HG02571 (cell line): ENCODE results near the gene MXD3.
A peak's percentile ranks its signal among the peaks of the same experiment; 100 is the strongest.
"Not testable (repeated sequence)": the region's sequence is repeated elsewhere in the genome, so short reads cannot be mapped to it uniquely, and the experiment has no call there.

Source experiments
- ATAC-seq: cut with Tn5 transposase; IDR thresholded peaks from one replicate; pipeline ENCODE4 v1.9.1; 2021; ENCODE audit warnings: mild to moderate bottlenecking, moderate library complexity; ENCODE audit not compliant: unreplicated experiment

MXD3 gene

DNA sequence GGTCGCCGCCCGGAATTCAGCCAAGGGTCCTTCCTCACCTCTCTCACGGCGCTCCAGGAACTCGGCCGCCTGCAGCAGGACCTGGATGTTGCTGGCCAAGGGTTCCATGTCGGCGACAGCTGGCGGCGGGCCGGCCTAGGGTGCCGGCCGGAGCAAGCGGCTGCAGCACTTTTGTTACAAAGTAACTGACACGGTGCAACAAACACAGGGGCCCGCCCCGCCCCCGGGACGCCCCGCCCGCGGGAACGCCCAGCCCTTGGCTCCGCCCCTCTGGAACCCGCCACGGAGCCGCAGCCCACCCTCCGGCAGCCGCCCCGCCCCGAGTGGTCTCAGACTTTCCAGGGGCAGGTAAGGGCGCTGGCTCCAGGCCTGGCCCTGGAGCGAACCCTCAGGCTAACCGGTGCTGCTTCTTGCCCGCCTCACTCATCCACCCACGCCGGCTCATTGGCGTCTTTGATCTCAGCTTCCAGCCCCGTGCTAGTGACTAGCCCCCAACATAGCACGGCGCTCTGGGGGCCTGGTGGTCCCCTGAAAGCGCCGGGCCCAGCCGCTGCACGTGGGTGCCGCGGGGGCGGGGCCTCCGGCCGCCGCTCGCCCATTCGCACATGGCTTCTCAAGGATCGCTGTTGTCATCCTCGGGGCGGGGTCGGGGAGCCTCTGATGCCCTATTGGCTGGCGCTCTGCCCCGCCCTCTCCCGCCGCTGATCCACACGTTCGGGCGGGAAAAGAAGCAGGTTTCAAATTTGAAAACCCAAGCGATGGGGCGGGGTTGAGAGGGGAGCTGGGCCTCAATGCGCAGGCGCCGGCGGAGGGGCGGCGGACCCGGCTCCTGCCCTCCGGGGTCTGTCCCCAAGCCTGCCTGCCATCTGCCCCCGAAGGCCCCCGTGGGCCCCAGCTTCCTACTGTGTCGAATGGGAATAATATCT, at the start of gene MXD3:
Gene MXD3 (minus strand): TSS at position 176 of the 926 bp plus-strand sequence. CDS start 68 bp downstream, at position 108.
- peak; percentile 63 for ATAC-seq

GRCh38 chr5:177360740-177361139, 49.0 kb upstream of the MXD3 start:
- not testable (repeated sequence) for ATAC-seq

- no peak for ATAC-seq
Measured at GRCh38 chr5:177359860-177360259, 48.2 kb upstream of the MXD3 start.

DNA sequence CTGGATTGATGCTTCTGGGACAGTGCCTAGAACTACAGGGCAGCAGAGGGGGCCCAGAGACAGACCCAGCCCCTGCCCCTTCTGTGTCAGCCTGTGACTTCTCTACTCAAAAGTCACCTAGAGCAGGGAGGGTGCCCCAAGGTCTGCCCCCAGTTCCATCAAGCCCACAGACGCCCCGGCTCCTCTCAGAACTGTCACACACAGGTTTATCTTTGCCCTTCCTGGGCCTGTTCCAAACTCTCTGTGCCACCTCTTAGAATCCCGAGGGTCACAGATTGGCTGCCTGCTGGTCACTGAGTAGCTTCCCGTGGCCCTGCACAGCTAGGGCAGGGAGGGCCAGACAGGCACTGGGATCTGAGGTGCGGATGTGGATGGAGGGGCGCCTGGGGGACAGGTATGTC, 47.8 kb upstream of the MXD3 start:
- no peak for ATAC-seq

DNA sequence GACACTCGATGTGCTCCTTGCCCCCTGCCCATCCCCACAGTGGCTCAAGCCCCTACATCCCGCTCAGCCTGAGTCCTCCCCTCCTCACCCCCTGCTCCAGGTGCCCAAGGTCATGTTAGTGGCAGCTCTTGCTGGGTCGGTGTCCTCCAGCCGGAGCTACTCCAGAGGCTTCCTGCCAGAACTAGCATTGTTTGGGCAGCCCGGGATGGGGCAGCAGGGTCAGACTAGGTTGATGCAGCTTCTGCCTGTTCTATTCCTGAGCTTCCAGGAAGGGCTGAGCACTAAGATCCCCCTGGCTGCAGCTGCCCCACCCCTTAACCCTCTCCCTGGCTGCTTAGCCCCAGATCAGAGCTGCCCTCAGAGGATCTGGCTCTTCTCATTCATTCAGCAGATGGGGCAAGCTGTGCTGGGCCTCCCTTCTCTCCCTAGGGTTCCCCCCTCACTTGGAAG, 46.7 kb upstream of the MXD3 start:
- ATAC-seq: no peak

- peak; percentile 85 for ATAC-seq
Measured at GRCh38 chr5:177357459-177358351, 46.0 kb upstream of the MXD3 start, which contains the start of gene RGS14. Gene RGS14 (plus strand): TSS chr5:177357924. CDS start chr5:177358025, 101 bp downstream.

DNA sequence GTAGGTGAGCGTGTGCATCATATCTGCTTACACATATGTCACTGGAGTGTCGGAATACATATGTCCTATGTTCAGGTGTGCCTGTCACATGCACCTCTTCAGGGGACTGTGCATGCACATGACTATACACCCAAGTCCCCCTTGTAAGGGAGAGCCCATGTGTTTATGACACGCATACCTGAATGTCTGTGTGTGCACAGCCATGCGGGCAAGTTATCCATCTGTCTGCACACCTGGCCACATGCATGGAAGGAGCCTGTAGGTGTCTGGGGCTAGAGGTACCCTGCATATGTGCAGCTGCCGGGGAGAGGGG, 45.4 kb upstream of the MXD3 start:
- no peak for ATAC-seq

- ATAC-seq: no peak
Measured at GRCh38 chr5:177356746-177357145, 45.0 kb upstream of the MXD3 start.

GRCh38 chr5:177355868-177356168, 44.1 kb upstream of the MXD3 start:
- ATAC-seq: no peak

- ATAC-seq: no peak
Measured at GRCh38 chr5:177355162-177355867, 43.6 kb upstream of the MXD3 start.

GRCh38 chr5:177354711-177355110, 43.0 kb upstream of the MXD3 start:
- no peak for ATAC-seq

- no peak for ATAC-seq
Measured at GRCh38 chr5:177354256-177354655, 42.6 kb upstream of the MXD3 start.

GRCh38 chr5:177353093-177353492, 41.4 kb upstream of the MXD3 start:
- no peak for ATAC-seq

DNA sequence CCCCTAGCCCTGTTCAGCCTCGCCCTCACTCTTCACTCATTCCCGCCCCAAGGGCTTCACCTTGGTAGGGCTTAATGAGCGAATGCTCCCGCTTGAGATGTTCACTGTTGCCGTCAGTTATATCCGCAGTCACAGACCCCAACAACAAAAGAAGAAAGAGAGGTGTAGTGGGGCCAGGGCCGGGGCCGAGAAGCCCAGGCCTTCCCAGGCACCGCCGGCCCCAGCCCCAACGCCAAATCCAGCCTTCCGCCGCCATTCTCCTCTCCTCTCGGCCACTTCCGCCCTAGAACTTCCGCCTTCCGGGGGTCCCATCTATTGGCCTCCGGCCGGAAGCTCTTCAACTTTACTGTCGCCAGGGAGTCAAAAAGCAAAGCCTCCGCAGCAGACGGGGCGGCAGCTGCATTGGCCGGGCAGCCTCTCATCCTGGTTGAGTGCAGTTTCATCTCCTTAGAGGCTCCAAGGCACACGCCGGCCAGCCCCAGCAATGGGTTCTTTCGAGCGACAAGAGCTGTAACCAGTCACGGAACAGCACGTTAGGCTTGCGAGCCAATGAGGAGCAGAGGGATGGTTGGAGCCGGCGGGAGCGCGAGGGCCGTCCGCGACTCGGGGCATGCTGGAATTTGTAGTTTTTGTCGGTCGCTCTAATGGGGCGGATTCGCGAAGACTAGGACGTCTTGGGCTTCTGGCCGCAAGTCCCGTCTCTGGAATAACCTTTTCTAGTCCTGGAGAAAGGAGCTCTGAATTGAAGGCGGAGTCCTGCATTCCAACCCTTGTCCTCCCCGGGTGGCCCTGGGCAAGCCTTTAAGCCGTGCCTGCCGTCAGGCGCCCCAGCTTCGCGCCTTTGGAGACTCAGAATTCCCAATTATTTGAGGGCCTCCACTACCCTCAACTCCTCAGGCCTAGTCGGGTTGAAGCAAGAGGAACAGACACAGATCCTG, 40.0 kb upstream of the MXD3 start, which contains the start of gene LMAN2:
Gene LMAN2 (minus strand): TSS at position 277 of the 938 bp plus-strand sequence. CDS start 21 bp downstream, at position 256.
- peak; percentile 86 for ATAC-seq

GRCh38 chr5:177350776-177351391, 39.2 kb upstream of the MXD3 start:
- ATAC-seq: no peak

- ATAC-seq: no peak
Measured at GRCh38 chr5:177349762-177350161, 38.1 kb upstream of the MXD3 start.

DNA sequence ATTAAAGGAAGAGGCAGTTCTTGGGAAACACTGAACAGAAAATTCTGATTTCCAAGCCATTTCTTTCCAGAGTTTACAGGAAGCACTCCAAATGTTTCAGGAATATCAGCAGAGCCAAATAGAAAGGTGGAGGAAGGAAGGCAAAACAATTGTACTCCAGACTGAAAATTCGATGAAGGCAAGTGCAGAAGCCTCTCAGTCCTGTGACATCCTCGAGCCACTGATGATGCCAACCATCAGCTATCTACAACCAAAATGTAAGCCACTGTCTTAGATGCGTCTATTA, 37.6 kb upstream of the MXD3 start:
- ATAC-seq: no peak

DNA sequence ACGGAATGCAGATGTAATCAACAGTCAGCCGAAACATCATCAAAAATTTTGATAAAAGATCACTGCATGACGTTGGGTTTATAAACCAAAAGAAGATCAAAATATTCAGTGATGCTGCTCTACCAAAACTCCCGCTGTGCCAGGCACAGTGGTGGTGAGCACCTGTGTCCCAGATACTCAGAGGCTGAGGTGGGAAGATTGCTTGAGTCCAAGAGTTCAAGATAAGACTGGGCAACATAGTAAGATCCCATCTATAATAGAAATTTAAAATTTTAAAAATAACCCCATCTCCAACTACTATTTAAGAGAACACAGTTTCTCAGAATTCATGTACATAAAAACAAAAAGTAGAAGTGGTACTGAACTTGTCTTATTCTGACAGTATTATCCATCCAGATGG, 36.0 kb upstream of the MXD3 start:
- ATAC-seq: no peak

- no peak for ATAC-seq
Measured at GRCh38 chr5:177346820-177347219, 35.1 kb upstream of the MXD3 start.

DNA sequence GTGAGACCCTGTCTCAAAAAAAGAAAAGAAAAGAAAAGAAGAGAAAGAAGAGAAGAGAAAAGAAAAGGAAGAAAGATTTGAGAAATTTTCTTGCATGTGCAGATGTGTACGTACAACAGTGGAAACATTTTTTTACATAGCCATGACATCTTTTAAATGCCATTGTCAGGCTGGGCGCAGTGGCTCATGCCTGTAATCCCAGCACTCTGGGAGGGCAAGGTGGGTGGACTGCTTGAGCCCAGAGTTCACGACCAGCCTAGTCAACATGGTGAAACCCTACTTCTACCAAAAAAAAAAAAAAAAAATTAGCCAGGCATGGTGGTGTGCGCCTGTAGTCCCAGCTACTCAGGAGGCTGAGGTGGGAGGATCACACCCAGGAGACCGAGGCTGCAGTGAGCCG, 33.2 kb upstream of the MXD3 start:
- no peak for ATAC-seq
